NCI-H1092 (cell line): ENCODE data around the gene PM20D2.

Experiments
- DNase-seq: peaks from one replicate; lab custom pipeline; 2025; lab: John Stamatoyannopoulos, UW

The PM20D2 gene

DNA sequence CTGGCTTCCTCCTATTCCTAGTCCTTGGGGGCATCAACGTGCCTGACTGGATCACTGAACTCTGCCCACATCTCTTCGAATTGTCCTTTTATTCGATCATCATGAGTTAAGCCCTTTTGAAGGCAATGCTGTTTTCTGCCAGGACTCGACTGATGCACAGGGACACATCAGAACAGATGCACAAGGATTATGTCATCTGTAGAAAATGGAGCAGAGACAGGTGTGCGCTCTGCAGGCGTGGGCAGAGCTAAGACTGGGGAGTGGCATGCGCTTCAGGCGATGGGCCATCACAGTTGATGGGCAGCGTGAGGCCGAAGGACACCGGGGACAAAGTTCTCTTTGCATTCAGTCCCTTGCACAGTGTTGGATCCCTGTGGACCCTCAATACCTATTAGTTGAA lies 58.2 kb downstream of the PM20D2 start:
- DNase-seq, result no peak

DNA sequence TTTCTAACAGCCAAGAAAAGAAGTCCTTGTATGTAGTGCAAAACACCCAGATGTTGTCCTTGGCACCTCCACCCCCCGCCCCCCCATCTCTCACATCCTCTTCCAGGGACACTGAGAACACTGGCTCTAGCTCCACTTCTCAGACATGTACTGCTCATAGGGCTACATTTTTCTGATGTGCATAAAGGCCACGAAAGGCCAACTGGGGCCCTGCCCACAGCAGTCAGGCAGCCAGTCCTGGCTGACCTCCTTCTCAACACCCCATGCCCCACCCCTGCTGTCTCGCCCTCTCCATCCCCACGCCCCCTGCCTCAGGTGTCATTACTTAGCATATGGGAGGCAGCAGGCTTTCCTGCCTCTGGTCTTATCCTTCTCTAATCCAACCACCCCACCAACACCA lies 60.0 kb downstream of the PM20D2 start:
- DNase-seq, result no peak

- no peak for DNase-seq
Observed at GRCh38 chr6:89208551-89208950, 62.7 kb downstream of the PM20D2 start.

DNA sequence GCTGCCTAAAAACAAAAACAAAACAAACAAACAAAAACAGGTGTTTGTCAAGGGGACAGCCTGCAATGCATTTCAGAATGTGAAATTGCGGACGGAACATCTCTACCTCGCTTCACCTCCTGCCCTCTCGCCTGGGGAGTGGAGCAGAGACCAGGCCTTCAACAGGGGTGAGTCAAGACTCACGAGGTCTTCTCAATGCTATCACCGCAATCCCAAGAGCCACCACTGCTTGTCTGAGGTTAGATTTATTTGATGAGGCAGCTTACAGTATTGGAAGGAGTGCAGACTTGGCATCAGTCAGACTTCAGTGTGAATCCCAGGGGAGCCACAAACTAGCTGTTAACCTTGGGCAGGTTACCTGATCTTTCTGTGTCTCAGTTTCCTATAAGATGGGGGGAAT lies 63.6 kb downstream of the PM20D2 start:
- DNase-seq, result no peak

DNA sequence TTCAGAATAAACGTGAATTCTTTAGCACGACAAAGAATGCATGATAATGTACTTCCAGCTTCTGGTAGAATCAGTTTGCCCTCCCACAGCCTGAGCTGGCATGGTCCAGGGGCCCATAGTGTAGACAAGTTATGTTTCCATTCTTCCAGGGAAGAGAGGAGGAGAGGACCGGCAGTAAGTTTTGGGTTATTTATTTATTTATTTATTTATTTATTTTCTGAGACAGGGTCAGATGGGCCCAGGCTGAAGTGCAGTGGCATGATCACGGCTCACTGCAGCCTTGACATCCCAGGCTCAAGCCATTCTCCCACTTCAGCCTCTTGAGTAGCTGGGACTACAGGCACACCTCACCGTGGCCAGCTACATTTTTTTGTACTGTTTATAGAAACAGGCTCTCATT lies 66.6 kb downstream of the PM20D2 start:
- DNase-seq, result no peak

DNA sequence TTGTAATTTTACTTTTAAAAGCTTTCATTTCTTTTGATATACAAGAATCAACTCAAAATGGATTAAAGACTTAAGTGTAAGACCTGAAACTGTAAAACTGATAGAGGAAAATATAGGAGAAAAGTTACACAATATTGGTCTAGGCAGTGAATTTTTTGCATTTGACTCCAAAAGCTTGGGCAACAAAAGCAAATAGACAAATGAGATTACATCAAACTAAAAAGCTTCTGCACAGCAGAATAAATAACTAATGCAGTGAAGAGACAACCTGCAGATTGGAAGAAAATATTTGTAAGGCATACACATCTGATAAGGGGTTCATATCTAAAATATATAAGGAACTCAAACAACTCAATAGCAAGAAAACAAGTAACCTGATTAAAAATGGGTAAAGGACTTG lies 68.3 kb downstream of the PM20D2 start:
- DNase-seq, result no peak
